ENCODE results near the gene ANKRD35. TPM values are rescaled to one million over a fixed set of nuclear protein-coding genes. Genes with fewer than 3 reads are reported as not detected.

ANKRD35 gene
- total and polyA plus RNA-seq, 9 of the 15 experiments (the other 6 are each of a cell fraction or from before 2014, with no cell fraction given), result 0.07 to 0.14 (median 0.07) TPM; not detected in 5

DNA sequence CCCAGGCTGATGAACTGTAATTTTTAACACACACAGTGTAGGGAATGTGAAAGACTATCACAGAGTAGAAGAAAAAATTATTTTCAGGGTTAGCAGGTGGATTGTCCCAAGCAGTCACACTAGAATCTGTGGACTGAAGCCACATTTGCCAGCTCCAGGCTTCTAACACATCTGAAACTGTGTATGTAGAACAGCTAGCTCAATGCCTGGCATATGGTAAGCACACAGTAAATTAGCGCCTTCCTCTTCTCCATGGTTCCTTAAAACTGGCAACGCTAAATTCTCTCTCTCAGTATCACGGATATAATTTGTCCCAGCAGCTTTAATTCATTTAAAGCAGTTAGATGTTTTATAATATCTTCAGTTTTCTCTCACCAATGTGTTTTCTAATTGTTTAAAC lies 42.6 kb downstream of the ANKRD35 start:
- H4K20me1 ChIP-seq (replicated peaks; ENCODE audit: control insufficient read depth, insufficient read depth, low read length), result no peaks in the 10 kb centered on the region
- ATAC-seq (no peak), FAIRE-seq (no peak), DNase-seq (ENCODE audit: extremely low read depth in 1 of 4, low spot score in 3 of 4) (no peak)
- no peaks in the 10 kb centered on the region for H3K79me2 ChIP-seq (ENCODE audit: control insufficient read depth, insufficient read depth, low read length)
- H3K27me3 ChIP-seq (ENCODE audit: control insufficient read depth in 2 of 2, insufficient read depth in 2 of 2, low read length in 2 of 2), result no peaks in the 10 kb centered on the region
- H3K36me3 ChIP-seq (ENCODE audit: control insufficient read depth, insufficient read depth, low read length), result peaks cover 53% of the 10 kb centered on the region
- in situ Hi-C loops (cut with MboI) (no loop called here), intact Hi-C loops (cut with micrococcal nuclease) (no loop called here)
- H3K9me3 ChIP-seq (replicated peaks; ENCODE audit: control insufficient read depth, insufficient read depth, low read depth, low read length), result no peaks in the 10 kb centered on the region
- H3K9ac ChIP-seq (ENCODE audit: insufficient read depth in 1 of 2, low read depth in 2 of 2, low read length in 2 of 2), result no peak overlapping the region
- H2AFZ ChIP-seq (ENCODE audit: low read depth, low read length), result no peak overlapping the region
- H3K4me1 ChIP-seq (replicated peaks in 1 of 2; ENCODE audit: control insufficient read depth in 2 of 2, insufficient read depth in 2 of 2, low read length in 2 of 2), result peaks cover 7 to 15% of the 10 kb centered on the region in 2 experiments; a peak in 4 of 5 replicates
- no peak overlapping the region for H3K27ac ChIP-seq (ENCODE audit: extremely low read depth, low read depth, low read length)
- no TSS peak for BruUV-seq (replicated peaks)
- no peak overlapping the region for H3K4me2 ChIP-seq (ENCODE audit: insufficient read depth, low read length)
- no peak for TF ChIP-seq POLR2A (conservative IDR thresholded peaks at IDR 0.05)
- TF ChIP-seq, protein P1, sequence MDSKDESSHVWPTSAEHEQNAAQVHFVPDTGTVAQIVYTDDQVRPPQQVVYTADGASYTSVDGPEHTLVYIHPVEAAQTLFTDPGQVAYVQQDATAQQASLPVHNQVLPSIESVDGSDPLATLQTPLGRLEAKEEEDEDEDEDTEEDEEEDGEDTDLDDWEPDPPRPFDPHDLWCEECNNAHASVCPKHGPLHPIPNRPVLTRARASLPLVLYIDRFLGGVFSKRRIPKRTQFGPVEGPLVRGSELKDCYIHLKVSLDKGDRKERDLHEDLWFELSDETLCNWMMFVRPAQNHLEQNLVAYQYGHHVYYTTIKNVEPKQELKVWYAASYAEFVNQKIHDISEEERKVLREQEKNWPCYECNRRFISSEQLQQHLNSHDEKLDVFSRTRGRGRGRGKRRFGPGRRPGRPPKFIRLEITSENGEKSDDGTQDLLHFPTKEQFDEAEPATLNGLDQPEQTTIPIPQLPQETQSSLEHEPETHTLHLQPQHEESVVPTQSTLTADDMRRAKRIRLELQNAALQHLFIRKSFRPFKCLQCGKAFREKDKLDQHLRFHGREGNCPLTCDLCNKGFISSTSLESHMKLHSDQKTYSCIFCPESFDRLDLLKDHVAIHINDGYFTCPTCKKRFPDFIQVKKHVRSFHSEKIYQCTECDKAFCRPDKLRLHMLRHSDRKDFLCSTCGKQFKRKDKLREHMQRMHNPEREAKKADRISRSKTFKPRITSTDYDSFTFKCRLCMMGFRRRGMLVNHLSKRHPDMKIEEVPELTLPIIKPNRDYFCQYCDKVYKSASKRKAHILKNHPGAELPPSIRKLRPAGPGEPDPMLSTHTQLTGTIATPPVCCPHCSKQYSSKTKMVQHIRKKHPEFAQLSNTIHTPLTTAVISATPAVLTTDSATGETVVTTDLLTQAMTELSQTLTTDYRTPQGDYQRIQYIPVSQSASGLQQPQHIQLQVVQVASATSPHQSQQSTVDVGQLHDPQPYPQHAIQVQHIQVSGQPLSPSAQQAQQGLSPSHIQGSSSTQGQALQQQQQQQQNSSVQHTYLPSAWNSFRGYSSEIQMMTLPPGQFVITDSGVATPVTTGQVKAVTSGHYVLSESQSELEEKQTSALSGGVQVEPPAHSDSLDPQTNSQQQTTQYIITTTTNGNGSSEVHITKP (IDR thresholded peaks at IDR 0.05; ENCODE audit: partially characterized antibody), result no peak
- TF ChIP-seq MAFK (IDR thresholded peaks at IDR 0.05; ENCODE audit: low read length), result no peak
- no peak for TF ChIP-seq MTA1 (IDR thresholded peaks at IDR 0.05; ENCODE audit: borderline replicate concordance)
- TF ChIP-seq GATA2 (CRISPR knock-in tag; IDR thresholded peaks at IDR 0.05), result no peak
- no peak for TF ChIP-seq MTA2 (IDR thresholded peaks at IDR 0.05; ENCODE audit: low read depth)
- no peak for TF ChIP-seq PPARD (CRISPR knock-in tag; IDR thresholded peaks at IDR 0.05)
- no peak for TF ChIP-seq TCF7L2 (IDR thresholded peaks at IDR 0.05; ENCODE audit: low read depth, low read length)
- TF ChIP-seq CBFA2T2 (conservative IDR thresholded peaks at IDR 0.05), result no peak
- TF ChIP-seq HDGF (IDR thresholded peaks at IDR 0.05), result no peak
- TF ChIP-seq EWSR1 (IDR thresholded peaks at IDR 0.05; ENCODE audit: borderline replicate concordance, low read depth, partially characterized antibody), result no peak
- ChIA-PET POLR2A (interaction anchor here (0.7 to 6.8 kb wide), 4 partner anchors 9 to 192 kb away, joined by 3 to 40 read pairs (median 19); partner anchors contain the start of gene PIAS3), CTCF (ENCODE audit: low intra/inter-chr PET ratio) (no interaction called here)
- no peaks in the 10 kb centered on the region for H3K9me1 ChIP-seq (ENCODE audit: control insufficient read depth, insufficient read depth, low read length)
- WGBS (ENCODE audit: insufficient coverage, low coverage, missing lambda C conversion rate), result 95% methylated on average over 3 of the region's 3 CpGs
- no peak overlapping the region for H3K4me3 ChIP-seq
